ENCODE data around the gene RNU7-1. TPM values are rescaled to one million over a fixed set of nuclear protein-coding genes. Genes with fewer than 3 reads are reported as not detected.

Gene RNU7-1
- total RNA-seq, 1 experiment from 2014 or later = not detected

DNA sequence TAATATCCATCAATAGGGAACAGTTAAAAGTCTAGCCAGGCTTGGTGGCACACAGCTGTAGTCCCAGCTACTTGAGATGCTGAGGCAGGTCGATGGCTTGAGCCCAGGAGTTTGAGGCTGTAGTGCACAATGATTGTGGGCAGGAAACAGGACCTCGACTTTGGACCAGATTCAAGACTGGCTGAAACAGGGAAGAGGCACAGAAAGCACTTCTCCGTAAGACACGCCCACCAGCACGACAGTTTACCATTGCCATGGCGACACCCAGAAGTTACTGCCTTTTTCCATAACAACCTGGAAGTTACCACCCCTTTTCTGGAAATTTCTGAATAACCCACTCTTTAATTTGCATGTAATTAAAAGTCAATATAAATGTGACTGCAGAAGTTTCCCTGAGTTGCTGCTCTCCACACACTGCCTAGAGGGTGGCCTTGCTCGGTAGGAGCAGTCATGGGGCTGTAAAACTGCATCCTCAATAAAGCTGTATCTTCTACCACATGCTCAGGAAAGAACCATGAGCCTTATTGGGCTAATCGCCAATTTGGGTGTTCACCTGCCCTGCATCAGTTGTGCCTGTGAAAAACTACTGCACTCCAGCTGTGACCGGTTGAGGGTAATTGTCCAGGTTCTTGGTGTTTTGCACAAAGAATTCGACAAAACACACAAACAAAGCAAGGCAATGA lies 43.6 kb upstream of the RNU7-1 start:
- no peak overlapping the region for H3K4me3 Mint-ChIP-seq (ENCODE audit: low read depth, unreplicated experiment)
- CTCF ChIA-PET = no interaction called here
- H3K27ac Mint-ChIP-seq (ENCODE audit: unreplicated experiment) = no peak overlapping the region
- no TSS peak for BruUV-seq (replicated peaks)
- DNase-seq = no peak
- H3K9me3 Mint-ChIP-seq (ENCODE audit: low read depth, unreplicated experiment) = no peaks in the 10 kb centered on the region
- H3K4me1 Mint-ChIP-seq (ENCODE audit: low read depth, unreplicated experiment) = no peaks in the 10 kb centered on the region
- H3K27me3 Mint-ChIP-seq (ENCODE audit: unreplicated experiment) = no peaks in the 10 kb centered on the region
- intact Hi-C loops (cut with micrococcal nuclease; ENCODE audit: unreplicated experiment) = no loop called here
- TF ChIP-seq, protein P1, sequence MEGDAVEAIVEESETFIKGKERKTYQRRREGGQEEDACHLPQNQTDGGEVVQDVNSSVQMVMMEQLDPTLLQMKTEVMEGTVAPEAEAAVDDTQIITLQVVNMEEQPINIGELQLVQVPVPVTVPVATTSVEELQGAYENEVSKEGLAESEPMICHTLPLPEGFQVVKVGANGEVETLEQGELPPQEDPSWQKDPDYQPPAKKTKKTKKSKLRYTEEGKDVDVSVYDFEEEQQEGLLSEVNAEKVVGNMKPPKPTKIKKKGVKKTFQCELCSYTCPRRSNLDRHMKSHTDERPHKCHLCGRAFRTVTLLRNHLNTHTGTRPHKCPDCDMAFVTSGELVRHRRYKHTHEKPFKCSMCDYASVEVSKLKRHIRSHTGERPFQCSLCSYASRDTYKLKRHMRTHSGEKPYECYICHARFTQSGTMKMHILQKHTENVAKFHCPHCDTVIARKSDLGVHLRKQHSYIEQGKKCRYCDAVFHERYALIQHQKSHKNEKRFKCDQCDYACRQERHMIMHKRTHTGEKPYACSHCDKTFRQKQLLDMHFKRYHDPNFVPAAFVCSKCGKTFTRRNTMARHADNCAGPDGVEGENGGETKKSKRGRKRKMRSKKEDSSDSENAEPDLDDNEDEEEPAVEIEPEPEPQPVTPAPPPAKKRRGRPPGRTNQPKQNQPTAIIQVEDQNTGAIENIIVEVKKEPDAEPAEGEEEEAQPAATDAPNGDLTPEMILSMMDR (IDR thresholded peaks at IDR 0.05; ENCODE audit: unreplicated experiment) = no peak
- H3K36me3 Mint-ChIP-seq (ENCODE audit: insufficient read depth, unreplicated experiment) = no peaks in the 10 kb centered on the region

DNA sequence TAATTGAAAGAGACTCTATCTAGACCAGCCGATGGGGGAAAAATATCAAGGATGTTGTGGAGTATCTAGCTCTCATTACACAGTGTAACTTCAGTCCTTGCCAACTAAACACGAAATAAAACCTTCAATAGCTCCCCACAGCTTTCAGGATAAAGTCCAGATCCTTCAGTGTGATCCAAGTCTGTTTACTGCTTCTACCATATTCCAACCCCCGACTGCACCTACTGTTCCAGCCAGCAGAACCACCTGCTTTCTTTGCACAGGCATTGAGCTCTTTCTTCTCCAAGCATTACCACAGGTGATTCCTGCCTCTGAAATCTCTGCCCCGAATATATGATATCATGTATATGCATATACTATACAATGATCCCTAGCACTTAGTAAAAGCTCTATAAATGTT lies 41.2 kb upstream of the RNU7-1 start:
- H3K36me3 Mint-ChIP-seq (ENCODE audit: insufficient read depth, unreplicated experiment) = no peaks in the 10 kb centered on the region
- no peaks in the 10 kb centered on the region for H3K27me3 Mint-ChIP-seq (ENCODE audit: unreplicated experiment)
- H3K4me1 Mint-ChIP-seq (ENCODE audit: low read depth, unreplicated experiment) = no peaks in the 10 kb centered on the region
- BruUV-seq (replicated peaks) = no TSS peak
- H3K4me3 Mint-ChIP-seq (ENCODE audit: low read depth, unreplicated experiment) = no peak overlapping the region
- no peak for DNase-seq
- CTCF ChIA-PET = no interaction called here
- TF ChIP-seq, protein P1 (IDR thresholded peaks at IDR 0.05; ENCODE audit: unreplicated experiment) = no peak
- H3K27ac Mint-ChIP-seq (ENCODE audit: unreplicated experiment) = no peak overlapping the region
- intact Hi-C loops (cut with micrococcal nuclease; ENCODE audit: unreplicated experiment) = no loop called here
- H3K9me3 Mint-ChIP-seq (ENCODE audit: low read depth, unreplicated experiment) = no peaks in the 10 kb centered on the region

DNA sequence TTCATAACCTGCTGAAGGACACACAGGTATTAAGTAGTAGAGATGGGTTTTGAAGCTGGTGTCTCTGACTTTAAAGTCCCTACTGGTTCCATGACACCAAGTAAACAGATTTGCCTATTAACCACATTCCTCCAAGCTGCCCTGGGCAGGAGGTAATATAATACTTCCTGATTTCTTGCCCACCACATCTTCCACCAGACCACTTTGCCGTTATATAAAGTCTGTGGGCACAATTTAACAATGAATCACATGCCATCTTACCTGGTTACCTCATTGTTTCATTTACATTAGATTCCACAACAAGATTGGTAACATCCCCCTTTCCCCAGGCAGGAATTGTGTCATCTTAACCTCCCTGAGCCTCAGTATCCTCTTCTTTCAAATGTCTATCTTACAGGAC lies 39.9 kb upstream of the RNU7-1 start:
- no peaks in the 10 kb centered on the region for H3K9me3 Mint-ChIP-seq (ENCODE audit: low read depth, unreplicated experiment)
- no peaks in the 10 kb centered on the region for H3K36me3 Mint-ChIP-seq (ENCODE audit: insufficient read depth, unreplicated experiment)
- TF ChIP-seq, protein P1 (IDR thresholded peaks at IDR 0.05; ENCODE audit: unreplicated experiment) = no peak
- H3K27me3 Mint-ChIP-seq (ENCODE audit: unreplicated experiment) = no peaks in the 10 kb centered on the region
- H3K4me3 Mint-ChIP-seq (ENCODE audit: low read depth, unreplicated experiment) = no peak overlapping the region
- no TSS peak for BruUV-seq (replicated peaks)
- no peak for DNase-seq
- intact Hi-C loops (cut with micrococcal nuclease; ENCODE audit: unreplicated experiment) = no loop called here
- CTCF ChIA-PET = interaction anchor here (1.8 kb wide), 1 partner anchor 31 kb away, joined by 6 read pairs; the partner anchor contains the start of gene SPSB2
- no peaks in the 10 kb centered on the region for H3K4me1 Mint-ChIP-seq (ENCODE audit: low read depth, unreplicated experiment)
- H3K27ac Mint-ChIP-seq (ENCODE audit: unreplicated experiment) = no peak overlapping the region

DNA sequence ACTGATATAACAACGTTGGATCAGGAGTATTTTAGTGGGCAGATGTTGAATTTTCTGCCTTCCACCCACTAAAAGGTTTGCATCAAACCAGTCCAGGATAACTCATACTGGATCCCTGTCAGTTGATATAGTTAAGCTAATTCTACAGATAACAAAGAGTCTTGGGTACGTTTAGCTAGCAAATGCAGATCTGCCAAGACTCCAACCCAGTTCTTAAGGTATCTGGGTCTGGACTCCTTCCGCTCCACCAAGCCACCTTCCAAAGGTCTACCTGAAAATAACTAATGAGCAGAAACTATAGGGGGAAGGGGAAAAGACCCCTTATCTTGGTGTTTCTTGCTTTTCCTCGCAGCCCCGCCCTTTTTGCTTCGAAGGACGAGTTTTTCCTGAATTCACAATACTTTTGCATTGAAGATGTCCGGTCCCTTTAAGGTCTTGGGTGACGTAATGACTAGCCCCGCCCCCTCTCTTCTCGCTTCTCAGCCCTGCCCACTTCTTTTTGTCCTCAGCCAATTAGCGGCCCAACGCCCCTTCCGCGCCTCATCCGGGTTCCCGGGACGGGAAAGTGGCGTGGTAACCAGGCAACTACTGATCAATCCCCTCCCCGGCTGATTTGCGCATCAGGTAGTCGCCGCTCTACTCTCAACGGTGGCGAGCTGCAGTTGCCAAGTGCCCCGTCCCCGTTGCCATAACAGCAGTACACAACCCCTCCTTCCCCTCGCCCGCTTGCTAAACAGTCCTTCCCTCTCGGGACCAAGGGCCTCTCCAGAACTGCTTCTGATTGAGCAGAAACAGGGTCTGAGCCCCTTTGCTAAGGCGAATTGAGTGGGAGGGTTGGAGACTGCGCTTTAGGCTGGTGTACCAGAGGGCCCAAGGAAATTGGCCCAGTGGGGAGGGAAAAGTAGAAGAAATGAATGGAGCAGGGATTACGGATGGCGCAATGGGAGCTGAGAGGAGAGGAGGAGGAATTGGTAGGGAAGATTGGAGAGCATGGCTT lies 39.0 kb upstream of the RNU7-1 start, which contains the start of gene LRRC23:
Gene LRRC23 (plus strand): TSS at position 543 of the 997 bp plus-strand sequence. CDS start 812 bp downstream, outside the sequence.
- intact Hi-C loops (cut with micrococcal nuclease; ENCODE audit: unreplicated experiment) = no loop called here
- Mint-ChIP-seq H3K27ac (ENCODE audit: unreplicated experiment) (no peak within 1 kb of the TSS), H3K36me3 (ENCODE audit: insufficient read depth, unreplicated experiment) (no peaks in the 10 kb centered on the region), H3K27me3 (ENCODE audit: unreplicated experiment) (no peaks in the 10 kb centered on the region), H3K9me3 (ENCODE audit: low read depth, unreplicated experiment) (no peaks in the 10 kb centered on the region), H3K4me1 (ENCODE audit: low read depth, unreplicated experiment) (no peaks in the 10 kb centered on the region), H3K4me3 (ENCODE audit: low read depth, unreplicated experiment) (no peak within 1 kb of the TSS)
- CTCF ChIA-PET = interaction anchor here (1.8 to 2.2 kb wide), 2 partner anchors 13 to 32 kb away, joined by 5 to 6 read pairs; partner anchors contain the start of gene SPSB2
- BruUV-seq (replicated peaks) = no TSS peak
- TF ChIP-seq, protein P1 (IDR thresholded peaks at IDR 0.05; ENCODE audit: unreplicated experiment) = no peak
- peak; percentile 97 for DNase-seq

Data from Calu3 (cell line).